ENCODE measurements around the gene UPB1. TPM values are rescaled to one million over a fixed set of nuclear protein-coding genes. Genes with fewer than 3 reads are reported as not detected.

The UPB1 gene
- total RNA-seq, 1 donor from 2014 or later: 0.24 TPM

GRCh38 chr22:24500277-24500820, 5.2 kb downstream of the UPB1 start:
- Mint-ChIP-seq H3K4me1 (ENCODE audit: unreplicated experiment) (peaks cover 29% of the 10 kb centered on the region), H3K36me3 (no peaks in the 10 kb centered on the region), H3K4me3 (no peak overlapping the region), H3K27me3 (peaks cover 42% of the 10 kb centered on the region), H3K27ac (no peak overlapping the region), H3K9me3 (no peaks in the 10 kb centered on the region)
- DNase-seq (ENCODE audit: extremely low spot score, unreplicated experiment): no peak
- TF ChIP-seq, protein P1, sequence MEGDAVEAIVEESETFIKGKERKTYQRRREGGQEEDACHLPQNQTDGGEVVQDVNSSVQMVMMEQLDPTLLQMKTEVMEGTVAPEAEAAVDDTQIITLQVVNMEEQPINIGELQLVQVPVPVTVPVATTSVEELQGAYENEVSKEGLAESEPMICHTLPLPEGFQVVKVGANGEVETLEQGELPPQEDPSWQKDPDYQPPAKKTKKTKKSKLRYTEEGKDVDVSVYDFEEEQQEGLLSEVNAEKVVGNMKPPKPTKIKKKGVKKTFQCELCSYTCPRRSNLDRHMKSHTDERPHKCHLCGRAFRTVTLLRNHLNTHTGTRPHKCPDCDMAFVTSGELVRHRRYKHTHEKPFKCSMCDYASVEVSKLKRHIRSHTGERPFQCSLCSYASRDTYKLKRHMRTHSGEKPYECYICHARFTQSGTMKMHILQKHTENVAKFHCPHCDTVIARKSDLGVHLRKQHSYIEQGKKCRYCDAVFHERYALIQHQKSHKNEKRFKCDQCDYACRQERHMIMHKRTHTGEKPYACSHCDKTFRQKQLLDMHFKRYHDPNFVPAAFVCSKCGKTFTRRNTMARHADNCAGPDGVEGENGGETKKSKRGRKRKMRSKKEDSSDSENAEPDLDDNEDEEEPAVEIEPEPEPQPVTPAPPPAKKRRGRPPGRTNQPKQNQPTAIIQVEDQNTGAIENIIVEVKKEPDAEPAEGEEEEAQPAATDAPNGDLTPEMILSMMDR (conservative IDR thresholded peaks at IDR 0.05): no peak

GRCh38 chr22:24501301-24502005, 6.3 kb downstream of the UPB1 start:
- Mint-ChIP-seq H3K27ac (no peak overlapping the region), H3K27me3 (peaks cover 31% of the 10 kb centered on the region), H3K36me3 (no peaks in the 10 kb centered on the region), H3K9me3 (no peaks in the 10 kb centered on the region), H3K4me1 (ENCODE audit: unreplicated experiment) (peaks cover 31% of the 10 kb centered on the region), H3K4me3 (no peak overlapping the region)
- TF ChIP-seq, protein P1 (conservative IDR thresholded peaks at IDR 0.05): no peak
- no peak for DNase-seq (ENCODE audit: extremely low spot score, unreplicated experiment)

DNA sequence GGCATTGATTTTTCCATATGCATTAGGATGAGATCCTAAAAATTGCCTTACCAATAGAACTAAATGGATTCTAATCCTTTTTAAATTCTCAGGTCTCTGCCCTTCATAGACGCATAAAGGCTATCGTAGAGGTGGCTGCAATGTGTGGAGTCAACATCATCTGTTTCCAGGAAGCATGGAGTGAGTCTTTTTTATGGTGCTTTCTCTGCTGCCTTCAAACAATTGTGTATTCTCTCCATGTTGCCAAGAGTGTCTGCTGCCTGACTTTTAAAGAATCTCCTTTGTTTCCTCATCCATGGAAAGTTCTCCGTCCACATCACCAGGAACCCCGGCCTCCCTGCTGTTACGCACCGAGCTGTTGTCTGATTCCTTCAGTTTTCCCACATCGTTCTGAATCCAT, 6.9 kb downstream of the UPB1 start:
- TF ChIP-seq, protein P1 (conservative IDR thresholded peaks at IDR 0.05): no peak
- peaks cover 31% of the 10 kb centered on the region for H3K4me1 Mint-ChIP-seq (ENCODE audit: unreplicated experiment)
- DNase-seq (ENCODE audit: extremely low spot score, unreplicated experiment): no peak
- H3K27me3 Mint-ChIP-seq: peaks cover 28% of the 10 kb centered on the region
- no peaks in the 10 kb centered on the region for H3K36me3 Mint-ChIP-seq
- no peak overlapping the region for H3K27ac Mint-ChIP-seq
- no peak overlapping the region for H3K4me3 Mint-ChIP-seq
- no peaks in the 10 kb centered on the region for H3K9me3 Mint-ChIP-seq

- Mint-ChIP-seq H3K9me3 (no peaks in the 10 kb centered on the region), H3K36me3 (no peaks in the 10 kb centered on the region), H3K27me3 (peaks cover 28% of the 10 kb centered on the region), H3K4me1 (ENCODE audit: unreplicated experiment) (peaks cover 32% of the 10 kb centered on the region), H3K4me3 (no peak overlapping the region), H3K27ac (no peak overlapping the region)
- no peak for DNase-seq (ENCODE audit: extremely low spot score, unreplicated experiment)
- TF ChIP-seq, protein P1 (conservative IDR thresholded peaks at IDR 0.05): no peak
Measured at GRCh38 chr22:24502541-24502940, 7.4 kb downstream of the UPB1 start.

DNA sequence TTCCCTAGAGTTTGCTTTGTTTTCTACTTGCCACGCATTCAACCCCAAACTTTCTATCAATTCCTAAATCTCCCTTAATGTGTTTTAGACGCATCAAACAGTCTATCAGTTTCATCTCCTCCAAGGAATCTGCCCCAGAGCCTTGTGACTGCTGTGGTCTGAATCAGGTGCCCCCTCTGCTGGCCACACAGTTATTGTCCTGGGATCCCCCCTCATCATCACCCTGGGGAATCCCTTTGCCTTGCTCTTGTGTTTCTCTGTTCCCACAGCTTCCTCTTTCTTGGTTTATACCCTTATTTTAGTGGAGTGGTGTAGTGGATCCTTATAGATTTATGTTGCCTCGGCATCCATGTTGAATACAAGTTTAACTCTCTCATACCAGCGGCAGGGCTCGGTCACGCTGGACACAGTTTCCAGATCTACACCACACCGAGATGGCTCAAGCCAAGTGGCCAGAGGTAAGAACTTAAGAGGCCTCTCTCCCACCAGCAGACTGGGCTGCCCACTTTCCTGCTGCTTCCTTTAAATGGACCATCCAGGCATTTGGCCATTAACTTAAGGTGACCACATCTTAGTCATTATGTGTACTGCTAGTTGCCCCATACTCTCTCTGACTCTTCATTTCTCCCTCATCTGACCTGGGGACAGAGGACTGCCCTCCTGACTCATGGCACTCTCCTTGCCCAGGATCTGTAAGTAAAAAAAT, 8.2 kb downstream of the UPB1 start:
- H3K9me3 Mint-ChIP-seq: no peaks in the 10 kb centered on the region
- TF ChIP-seq, protein P1 (conservative IDR thresholded peaks at IDR 0.05): peak; percentile 71
- H3K4me1 Mint-ChIP-seq (ENCODE audit: unreplicated experiment): peaks cover 32% of the 10 kb centered on the region
- H3K36me3 Mint-ChIP-seq: no peaks in the 10 kb centered on the region
- no peak overlapping the region for H3K27ac Mint-ChIP-seq
- no peak for DNase-seq (ENCODE audit: extremely low spot score, unreplicated experiment)
- H3K27me3 Mint-ChIP-seq: peaks cover 32% of the 10 kb centered on the region
- no peak overlapping the region for H3K4me3 Mint-ChIP-seq

All from type B pancreatic cell (in vitro differentiated cells).